K562 (cell line): Measurements from ENCODE around the gene TOM1L2. TPM values are rescaled to one million over a fixed set of nuclear protein-coding genes. Genes with fewer than 3 reads are reported as not detected.

ENCODE experiments used
- ATAC-seq: fragments of 200-7000 bp; cut with Tn5 transposase; 3 replicates; pipeline ENCODE4 v1.9.1; 2020; ENCODE audit warnings: moderate library complexity
- BruUV-seq: library from RNA; stranded (reverse); fragments of 400-500 nt; replicated peaks from 2 replicates; lab custom pipeline; 2021; lab: Mats Ljungman, UMichigan
- CTCF ChIA-PET: fragments of 300-600 bp; formaldehyde crosslinking; extraction: SDS; loops from one replicate; lab custom pipeline; 2021; ENCODE audit warnings: low intra/inter-chr PET ratio; lab: Yijun Ruan, JAX
- POLR2A ChIA-PET: fragments of 300-600, 350-650 bp; sonication (Branson Sonifier 250); formaldehyde crosslinking; extraction: SDS; loops from one replicate; lab custom pipeline; 2021; ENCODE audit warnings: antibody characterized with exemption, inconsistent platforms; lab: Yijun Ruan, JAX
- DNase-seq, 4 experiments: peaks; one replicate each; pipeline versions ENCODE4 v3.0.0 to v3.0.0-alpha.2; 2011 to 2018; ENCODE audit warnings: low spot score in 3 of 4, mixed read lengths in 3 of 4; ENCODE audit errors: extremely low read depth in 1 of 4
- FAIRE-seq: peaks from 2 replicates; lab custom pipeline; 2011; peaks lifted over from hg19 to GRCh38; lab: Jason Lieb, UNC
- H2AFZ ChIP-seq: 2 replicates; pipeline ENCODE4 v1.6.0; 2011; ENCODE audit warnings: low read depth, low read length, control low read depth, inconsistent platforms
- H3K27ac ChIP-seq: fragments of 200-600 bp; 3 replicates; pipeline ENCODE4 v1.8.0; 2011; ENCODE audit warnings: low read depth, mild to moderate bottlenecking, control low read depth, inconsistent platforms, low read length, moderate library complexity, mixed read lengths; ENCODE audit errors: extremely low read depth
- H3K27me3 ChIP-seq, 2 experiments: fragments of 300-600 bp in 1 of 2; 2 replicates in 1 of 2; 3 replicates in 1 of 2; pipeline versions ENCODE4 v1.6.0 to v1.8.0; 2011; ENCODE audit warnings: inconsistent platforms in 2 of 2, low read length in 2 of 2, mild to moderate bottlenecking in 1 of 2, mixed read lengths in 1 of 2, moderate library complexity in 1 of 2; ENCODE audit not compliant: control insufficient read depth in 2 of 2, insufficient read depth in 2 of 2
- H3K36me3 ChIP-seq: fragments of 300-600 bp; 3 replicates; pipeline ENCODE4 v1.8.0; 2011; ENCODE audit warnings: mild to moderate bottlenecking, low read length, inconsistent platforms; ENCODE audit not compliant: control insufficient read depth, insufficient read depth
- H3K4me1 ChIP-seq, 2 experiments: fragments of 200-600 bp in 1 of 2; replicated peaks in 1 of 2; 2 replicates in 1 of 2; 3 replicates in 1 of 2; pipeline versions ENCODE4 v1.5.1 to v1.8.0; 2011; ENCODE audit warnings: inconsistent platforms in 2 of 2, low read length in 2 of 2, mild to moderate bottlenecking in 1 of 2, mixed read lengths in 1 of 2, moderate library complexity in 1 of 2; ENCODE audit not compliant: control insufficient read depth in 2 of 2, insufficient read depth in 2 of 2
- H3K4me2 ChIP-seq: 2 replicates; pipeline ENCODE4 v1.6.1; 2011; ENCODE audit warnings: low read length, control low read depth, inconsistent platforms, mixed read lengths; ENCODE audit not compliant: insufficient read depth
- H3K4me3 ChIP-seq: fragments of 200-600 bp; sonication (generic), shearing (Covaris generic); 2 replicates; pipeline ENCODE4 v1.5.1; 2016; ENCODE audit warnings: control low read depth, inconsistent platforms
- H3K79me2 ChIP-seq: fragments of 200-600 bp; 3 replicates; pipeline ENCODE4 v1.8.0; 2011; ENCODE audit warnings: low read length, inconsistent platforms; ENCODE audit not compliant: control insufficient read depth, insufficient read depth
- H3K9ac ChIP-seq, 2 experiments: 2 replicates each; pipeline versions ENCODE4 v1.6.0 to v1.6.1; 2011; ENCODE audit warnings: low read depth in 2 of 2, low read length in 2 of 2, control low read depth in 1 of 2, inconsistent platforms in 1 of 2, mild to moderate bottlenecking in 1 of 2, mixed read lengths in 1 of 2; ENCODE audit not compliant: insufficient read depth in 1 of 2
- H3K9me1 ChIP-seq: one replicate; pipeline ENCODE4 v1.6.0; 2011; ENCODE audit warnings: inconsistent platforms, mild to moderate bottlenecking, low read length, moderate library complexity; ENCODE audit not compliant: control insufficient read depth, insufficient read depth
- H3K9me3 ChIP-seq: replicated peaks from 2 replicates; pipeline ENCODE4 v1.5.1; 2011; ENCODE audit warnings: low read depth, low read length, inconsistent platforms; ENCODE audit not compliant: control insufficient read depth, insufficient read depth
- H4K20me1 ChIP-seq: replicated peaks from 2 replicates; pipeline ENCODE4 v1.6.1; 2011; ENCODE audit warnings: low read length, inconsistent platforms, mixed read lengths; ENCODE audit not compliant: control insufficient read depth, insufficient read depth
- MTA2 ChIP-seq: fragments of 450-650 bp; IDR thresholded peaks from 2 replicates; pipeline ENCODE4 v1.6.1; 2016; ENCODE audit warnings: low read depth
- MXI1 ChIP-seq: IDR thresholded peaks from 2 replicates; pipeline ENCODE4 v1.6.1; 2011; ENCODE audit warnings: low read depth, mild to moderate bottlenecking, improper control_type of control experiment, low read length
- NFIC ChIP-seq: fragments of 450-650 bp; IDR thresholded peaks from 2 replicates; pipeline ENCODE4 v1.6.1; 2017; ENCODE audit warnings: mild to moderate bottlenecking, inconsistent platforms
- POLR2B ChIP-seq: fragments of 450-650 bp; IDR thresholded peaks from 2 replicates; pipeline ENCODE4 v1.6.1; 2018; ENCODE audit warnings: low read depth; ENCODE audit not compliant: partially characterized antibody
- POLR2G ChIP-seq: fragments of 200-400 bp; formaldehyde crosslinking; IDR thresholded peaks from 2 replicates; pipeline ENCODE4 v1.6.1; 2017; ENCODE audit warnings: low read depth, mild to moderate bottlenecking, antibody characterized with exemption, low read length, moderate library complexity
- RBM22 ChIP-seq: fragments of 200-400 bp; formaldehyde crosslinking; IDR thresholded peaks from 2 replicates; pipeline ENCODE4 v1.6.1; 2018; ENCODE audit warnings: low read length, low read depth; ENCODE audit not compliant: poor library complexity, severe bottlenecking
- TAF7 ChIP-seq: fragments of 450-650 bp; IDR thresholded peaks from 2 replicates; pipeline ENCODE4 v1.6.1; 2016; ENCODE audit warnings: missing genetic modification characterization, missing compliant biosample characterization
- ZNF584 ChIP-seq: fragments of 200-800 bp; sonication (Bioruptor generic); IDR thresholded peaks from 2 replicates; pipeline ENCODE4 v1.6.1; 2016; ENCODE audit warnings: low read depth, mild to moderate bottlenecking, missing genetic modification characterization, missing compliant biosample characterization
- WGBS: fragments of 100-300 bp; shearing (Covaris generic); methylation state at CpG from one replicate; pipeline ENCODE4 v1.1.6; 2016; ENCODE audit warnings: low coverage, mixed read lengths; ENCODE audit not compliant: insufficient coverage; ENCODE audit errors: missing lambda C conversion rate; 5-methylcytosine and 5-hydroxymethylcytosine counted together
- in situ Hi-C: fragments of 300-500 bp; cut with MboI; formaldehyde crosslinking; loops from 4 replicates; pipeline ENCODE4 v1.15.0; 2018; ENCODE audit warnings: inconsistent platforms, mixed read lengths
- intact Hi-C: fragments of 100-400 bp; cut with micrococcal nuclease; formaldehyde crosslinking; loops from 2 replicates; pipeline ENCODE4 v1.14.2; 2022
- polyA plus RNA-seq, 8 experiments: library from polyadenylated mRNA; depleted of rRNA in 4 of 8; stranded (reverse) in 5 of 8; unstranded in 3 of 8; fragments of >200 nt; fragmentation: Nextera tagmentation in 2 of 8; fragmentation: Illumina TruSeq in 1 of 8; extraction: Ambion mirVana in 2 of 8; extraction: Trizol in 1 of 8; gene quantifications; 2 replicates each; pipeline versions ENCODE4 v1.2.1 to v1.2.3, GENCODE V29; 2011 to 2014; ENCODE audit warnings: inconsistent platforms in 1 of 8, missing spikeins in 1 of 8
- total RNA-seq, 7 experiments: library from RNA; depleted of rRNA in 6 of 7; stranded (reverse); fragments of >200 nt in 6 of 7; fragmentation: Illumina TruSeq in 2 of 7; extraction: Trizol in 2 of 7; gene quantifications; 2 replicates each; pipeline versions ENCODE4 v1.2.1 to v1.2.3, GENCODE V29; 2011 to 2021; ENCODE audit warnings: low replicate concordance in 1 of 7
- TF ChIP-seq, protein P1 (sequence below): sonication (generic); formaldehyde crosslinking; IDR thresholded peaks from 2 replicates; pipeline ENCODE4 v1.8.0; 2022; ENCODE audit warnings: mild to moderate bottlenecking, missing genetic modification reagents
- TF ChIP-seq, protein P2 (sequence below): fragments of 150-350 bp; conservative IDR thresholded peaks from 2 replicates; pipeline ENCODE4 v1.6.1; 2014; ENCODE audit warnings: low read length

The TOM1L2 gene
- total and polyA plus RNA-seq, 9 of the 15 experiments (the other 6 are each of a cell fraction or from before 2014, with no cell fraction given), result 0.07 to 6.0 (median 2.5) TPM

DNA sequence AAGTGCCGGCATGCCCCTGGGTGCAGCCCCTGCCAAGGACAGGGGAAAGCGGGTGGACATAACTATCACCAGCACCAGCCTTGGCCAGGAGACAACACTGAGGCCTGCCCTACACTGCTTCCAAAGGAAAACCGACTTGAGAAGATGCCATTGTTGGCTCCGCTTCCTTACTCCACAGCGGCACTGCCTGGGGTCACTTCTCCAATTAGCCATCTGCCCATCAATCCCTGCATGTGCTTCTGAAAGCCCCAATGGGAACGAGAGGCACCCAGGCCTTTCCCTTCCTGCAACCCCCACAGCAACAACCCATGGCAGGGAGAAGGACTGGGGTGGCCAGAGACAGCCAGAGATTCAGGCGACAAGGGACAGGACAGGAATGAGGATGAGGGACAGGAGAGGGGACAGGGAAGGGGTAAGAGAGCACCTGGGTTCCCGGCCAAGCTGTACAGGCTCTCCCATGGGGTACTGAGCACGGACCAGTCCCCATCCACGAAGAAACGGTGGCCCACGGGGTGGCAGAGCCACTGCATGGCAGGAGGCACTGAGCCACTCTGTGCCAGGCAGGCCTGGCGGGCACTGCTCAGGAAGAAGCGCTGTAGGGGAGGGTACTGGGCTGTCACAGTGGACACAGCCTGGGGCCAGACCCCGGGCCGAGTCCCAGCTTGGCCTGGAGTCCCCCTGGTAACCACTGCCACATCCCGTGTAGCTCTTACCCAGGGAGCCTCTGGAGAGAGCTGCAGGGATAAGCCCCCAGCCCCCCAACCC, 156.6 kb downstream of the TOM1L2 start:
- H3K27ac ChIP-seq, result no peak overlapping the region; the same call in 2 of the 3 replicates
- BruUV-seq, result no TSS peak
- no peak for FAIRE-seq

More for the DNA sequence above, 156.6 kb downstream of the TOM1L2 start:
- H3K27me3 ChIP-seq, result no peaks in the 10 kb centered on the region
- DNase-seq (no peak), ATAC-seq (no peak)
- peaks cover 35% of the 10 kb centered on the region for H3K79me2 ChIP-seq
- CTCF ChIA-PET, result no interaction called here
- no peak overlapping the region for H2AFZ ChIP-seq
- H3K9ac ChIP-seq, result peak overlapping the region in 1 of 2 experiments; percentile 55; a peak in 1 of 4 replicates
- H3K36me3 ChIP-seq, result peaks cover 96% of the 10 kb centered on the region; the same call in 2 of the 3 replicates
- no peak overlapping the region for H3K4me3 ChIP-seq
- POLR2A ChIA-PET, result interaction anchor here (0.9 to 1.9 kb wide), 5 partner anchors 9 to 222 kb away, joined by 3 to 7 read pairs (median 4); no protein-coding TSS in a partner anchor
- peaks cover 32 to 92% of the 10 kb centered on the region in 2 experiments for H3K4me1 ChIP-seq
- no peaks in the 10 kb centered on the region for H3K9me3 ChIP-seq
- WGBS, result 87% methylated on average over 6 of the region's 17 CpGs
- H4K20me1 ChIP-seq, result peaks cover 31% of the 10 kb centered on the region
- H3K4me2 ChIP-seq, result no peak overlapping the region
- intact Hi-C loops (no loop called here), in situ Hi-C loops (loop anchor here (5.0 kb wide), 1 partner anchor 42 kb away; no protein-coding TSS in a partner anchor)
- H3K9me1 ChIP-seq, result peaks cover 4% of the 10 kb centered on the region
- TF ChIP-seq, protein P1, sequence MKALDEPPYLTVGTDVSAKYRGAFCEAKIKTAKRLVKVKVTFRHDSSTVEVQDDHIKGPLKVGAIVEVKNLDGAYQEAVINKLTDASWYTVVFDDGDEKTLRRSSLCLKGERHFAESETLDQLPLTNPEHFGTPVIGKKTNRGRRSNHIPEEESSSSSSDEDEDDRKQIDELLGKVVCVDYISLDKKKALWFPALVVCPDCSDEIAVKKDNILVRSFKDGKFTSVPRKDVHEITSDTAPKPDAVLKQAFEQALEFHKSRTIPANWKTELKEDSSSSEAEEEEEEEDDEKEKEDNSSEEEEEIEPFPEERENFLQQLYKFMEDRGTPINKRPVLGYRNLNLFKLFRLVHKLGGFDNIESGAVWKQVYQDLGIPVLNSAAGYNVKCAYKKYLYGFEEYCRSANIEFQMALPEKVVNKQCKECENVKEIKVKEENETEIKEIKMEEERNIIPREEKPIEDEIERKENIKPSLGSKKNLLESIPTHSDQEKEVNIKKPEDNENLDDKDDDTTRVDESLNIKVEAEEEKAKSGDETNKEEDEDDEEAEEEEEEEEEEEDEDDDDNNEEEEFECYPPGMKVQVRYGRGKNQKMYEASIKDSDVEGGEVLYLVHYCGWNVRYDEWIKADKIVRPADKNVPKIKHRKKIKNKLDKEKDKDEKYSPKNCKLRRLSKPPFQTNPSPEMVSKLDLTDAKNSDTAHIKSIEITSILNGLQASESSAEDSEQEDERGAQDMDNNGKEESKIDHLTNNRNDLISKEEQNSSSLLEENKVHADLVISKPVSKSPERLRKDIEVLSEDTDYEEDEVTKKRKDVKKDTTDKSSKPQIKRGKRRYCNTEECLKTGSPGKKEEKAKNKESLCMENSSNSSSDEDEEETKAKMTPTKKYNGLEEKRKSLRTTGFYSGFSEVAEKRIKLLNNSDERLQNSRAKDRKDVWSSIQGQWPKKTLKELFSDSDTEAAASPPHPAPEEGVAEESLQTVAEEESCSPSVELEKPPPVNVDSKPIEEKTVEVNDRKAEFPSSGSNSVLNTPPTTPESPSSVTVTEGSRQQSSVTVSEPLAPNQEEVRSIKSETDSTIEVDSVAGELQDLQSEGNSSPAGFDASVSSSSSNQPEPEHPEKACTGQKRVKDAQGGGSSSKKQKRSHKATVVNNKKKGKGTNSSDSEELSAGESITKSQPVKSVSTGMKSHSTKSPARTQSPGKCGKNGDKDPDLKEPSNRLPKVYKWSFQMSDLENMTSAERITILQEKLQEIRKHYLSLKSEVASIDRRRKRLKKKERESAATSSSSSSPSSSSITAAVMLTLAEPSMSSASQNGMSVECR (CRISPR knock-in tag), result no peak
- no peak for TF ChIP-seq ZNF584 (CRISPR knock-in tag)
- TF ChIP-seq MTA2, result no peak
- no peak for TF ChIP-seq TAF7 (tag)
- TF ChIP-seq, protein P2, sequence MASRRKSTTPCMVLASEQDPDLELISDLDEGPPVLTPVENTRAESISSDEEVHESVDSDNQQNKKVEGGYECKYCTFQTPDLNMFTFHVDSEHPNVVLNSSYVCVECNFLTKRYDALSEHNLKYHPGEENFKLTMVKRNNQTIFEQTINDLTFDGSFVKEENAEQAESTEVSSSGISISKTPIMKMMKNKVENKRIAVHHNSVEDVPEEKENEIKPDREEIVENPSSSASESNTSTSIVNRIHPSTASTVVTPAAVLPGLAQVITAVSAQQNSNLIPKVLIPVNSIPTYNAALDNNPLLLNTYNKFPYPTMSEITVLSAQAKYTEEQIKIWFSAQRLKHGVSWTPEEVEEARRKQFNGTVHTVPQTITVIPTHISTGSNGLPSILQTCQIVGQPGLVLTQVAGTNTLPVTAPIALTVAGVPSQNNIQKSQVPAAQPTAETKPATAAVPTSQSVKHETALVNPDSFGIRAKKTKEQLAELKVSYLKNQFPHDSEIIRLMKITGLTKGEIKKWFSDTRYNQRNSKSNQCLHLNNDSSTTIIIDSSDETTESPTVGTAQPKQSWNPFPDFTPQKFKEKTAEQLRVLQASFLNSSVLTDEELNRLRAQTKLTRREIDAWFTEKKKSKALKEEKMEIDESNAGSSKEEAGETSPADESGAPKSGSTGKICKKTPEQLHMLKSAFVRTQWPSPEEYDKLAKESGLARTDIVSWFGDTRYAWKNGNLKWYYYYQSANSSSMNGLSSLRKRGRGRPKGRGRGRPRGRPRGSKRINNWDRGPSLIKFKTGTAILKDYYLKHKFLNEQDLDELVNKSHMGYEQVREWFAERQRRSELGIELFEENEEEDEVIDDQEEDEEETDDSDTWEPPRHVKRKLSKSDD, result no peak
- no peak for TF ChIP-seq NFIC
- peak; percentile 37 for TF ChIP-seq POLR2G
- peak; percentile 24 for TF ChIP-seq RBM22
- TF ChIP-seq MXI1, result no peak
- no peak for TF ChIP-seq POLR2B
